Endothelial cell of umbilical vein (primary cell): Measurements from ENCODE around the gene RPS27L. TPM values are rescaled to one million over a fixed set of nuclear protein-coding genes. Genes with fewer than 3 reads are reported as not detected.

ENCODE experiments used
- BruUV-seq: library from RNA; stranded (reverse); fragments of 400-500 nt; replicated peaks from 2 replicates; lab custom pipeline; 2021; lab: Mats Ljungman, UMichigan
- CTCF ChIA-PET: fragments of 300-600, 350-600 bp; sonication (Branson Sonifier 250); formaldehyde crosslinking; loops from one replicate; lab custom pipeline; 2021; ENCODE audit warnings: antibody characterized with exemption, inconsistent platforms; lab: Charles Lee
- POLR2A ChIA-PET: fragments of 300-600, 350-600 bp; sonication (Branson Sonifier 250); formaldehyde crosslinking; loops from one replicate; lab custom pipeline; 2021; ENCODE audit warnings: antibody characterized with exemption, inconsistent platforms; lab: Charles Lee
- DNase-seq: peaks from one replicate; pipeline ENCODE4 v3.0.0-alpha.2; 2011; ENCODE audit warnings: low read depth, low spot score
- FAIRE-seq: peaks from 2 replicates; lab custom pipeline; 2011; peaks lifted over from hg19 to GRCh38; lab: Jason Lieb, UNC
- H2AFZ ChIP-seq: 2 replicates; pipeline ENCODE4 v1.6.0; 2012; ENCODE audit warnings: low read depth, low read length, control low read depth, inconsistent platforms
- H3K27ac ChIP-seq: 2 replicates; pipeline ENCODE4 v1.5.1; 2011; ENCODE audit warnings: low read depth, mild to moderate bottlenecking, control low read depth, low read length, moderate library complexity; ENCODE audit not compliant: insufficient read depth
- H3K27me3 ChIP-seq, 2 experiments: 2 replicates each; pipeline versions ENCODE4 v1.6.0 to v1.6.1; 2011; ENCODE audit warnings: low read length in 2 of 2, mixed read lengths in 1 of 2; ENCODE audit not compliant: control insufficient read depth in 2 of 2, insufficient read depth in 2 of 2
- H3K36me3 ChIP-seq, 2 experiments: 2 replicates in 1 of 2; 3 replicates in 1 of 2; pipeline ENCODE4 v1.5.1; 2011; ENCODE audit warnings: low read length in 2 of 2, mild to moderate bottlenecking in 1 of 2, moderate library complexity in 1 of 2; ENCODE audit not compliant: control insufficient read depth in 2 of 2, insufficient read depth in 2 of 2; ENCODE audit errors: extremely low read depth in 1 of 2
- H3K4me1 ChIP-seq: 3 replicates; pipeline ENCODE4 v1.5.1; 2011; ENCODE audit warnings: mild to moderate bottlenecking, low read length; ENCODE audit not compliant: control insufficient read depth, insufficient read depth; ENCODE audit errors: extremely low read depth
- H3K4me2 ChIP-seq: 2 replicates; pipeline ENCODE4 v1.6.1; 2011; ENCODE audit warnings: low read length, control low read depth, mixed read lengths; ENCODE audit not compliant: insufficient read depth
- H3K4me3 ChIP-seq, 3 experiments: fragments of 200-600 bp in 1 of 3; sonication (generic), shearing (Covaris generic) in 1 of 3; replicated peaks in 1 of 3; 2 replicates each; pipeline ENCODE4 v1.5.1; 2011 to 2016; ENCODE audit warnings: control low read depth in 3 of 3, low read length in 3 of 3, mild to moderate bottlenecking in 2 of 3, inconsistent platforms in 1 of 3, low read depth in 1 of 3, moderate library complexity in 1 of 3; ENCODE audit not compliant: insufficient read depth in 1 of 3
- H3K79me2 ChIP-seq: 2 replicates; pipeline ENCODE4 v1.6.0; 2012; ENCODE audit warnings: low read length, inconsistent platforms; ENCODE audit not compliant: control insufficient read depth, insufficient read depth
- H3K9ac ChIP-seq: replicated peaks from 2 replicates; pipeline ENCODE3; 2011; ENCODE audit warnings: low read length, control low read depth; ENCODE audit not compliant: insufficient read depth; ENCODE audit errors: extremely low read depth
- H3K9me1 ChIP-seq: replicated peaks from 3 replicates; pipeline ENCODE4 v1.6.0; 2011; ENCODE audit warnings: mild to moderate bottlenecking, low read length; ENCODE audit not compliant: control insufficient read depth, insufficient read depth; ENCODE audit errors: extremely low read depth
- H3K9me3 ChIP-seq: replicated peaks from 2 replicates; pipeline ENCODE4 v1.5.1; 2012; ENCODE audit warnings: low read length, inconsistent platforms; ENCODE audit not compliant: control insufficient read depth, insufficient read depth
- H4K20me1 ChIP-seq: replicated peaks from 2 replicates; pipeline ENCODE3; 2011; ENCODE audit warnings: mild to moderate bottlenecking, low read length; ENCODE audit not compliant: control insufficient read depth, insufficient read depth; ENCODE audit errors: extremely low read depth
- EZH2 ChIP-seq: IDR thresholded peaks from 2 replicates; pipeline ENCODE4 v1.6.1; 2012; ENCODE audit warnings: borderline replicate concordance, low read depth, mild to moderate bottlenecking, moderate library complexity, low read length, inconsistent platforms; ENCODE audit not compliant: severe bottlenecking
- FOS ChIP-seq: IDR thresholded peaks from 2 replicates; pipeline ENCODE4 v1.6.1; 2011; ENCODE audit warnings: mild to moderate bottlenecking, low read length, moderate library complexity, borderline replicate concordance; ENCODE audit not compliant: insufficient read depth
- GATA2 ChIP-seq: IDR thresholded peaks from 2 replicates; pipeline ENCODE4 v1.7.0; 2011; ENCODE audit warnings: low read depth, mild to moderate bottlenecking, moderate library complexity, mixed read lengths, low read length; ENCODE audit not compliant: insufficient read length, insufficient read depth
- JUN ChIP-seq: IDR thresholded peaks from 2 replicates; pipeline ENCODE4 v1.6.1; 2011; ENCODE audit warnings: borderline replicate concordance, low read depth; ENCODE audit not compliant: insufficient read length, insufficient read depth
- MYC ChIP-seq: IDR thresholded peaks from one replicate; pipeline ENCODE4 v1.6.1; 2011; ENCODE audit warnings: mild to moderate bottlenecking, low read depth, low read length
- POLR2A ChIP-seq: IDR thresholded peaks from 2 replicates; pipeline ENCODE4 v1.6.1; 2012; ENCODE audit warnings: low read depth, mild to moderate bottlenecking, control low read depth, low read length
- POLR2AphosphoS5 ChIP-seq: IDR thresholded peaks from 2 replicates; pipeline ENCODE4 v1.6.1; 2012; ENCODE audit warnings: low read depth, mild to moderate bottlenecking, control low read depth, low read length, moderate library complexity; ENCODE audit not compliant: insufficient read depth
- dilution Hi-C: fragments of 300-500 bp; cut with MboI; formaldehyde crosslinking; loops from one replicate; pipeline ENCODE4 v1.15.0; 2019; ENCODE audit warnings: low sequenced_read_pairs; ENCODE audit not compliant: extremely low pct_ligation_motif_present
- intact Hi-C: fragments of 100-400 bp; cut with micrococcal nuclease; formaldehyde crosslinking; loops from one replicate; pipeline ENCODE4 v1.10.0; 2022
- polyA plus RNA-seq, 4 experiments: library from polyadenylated mRNA; depleted of rRNA in 3 of 4; stranded (reverse) in 3 of 4; unstranded in 1 of 4; fragments of >200 nt; gene quantifications; 2 replicates each; pipeline versions ENCODE4 v1.2.1 to v1.2.3, GENCODE V29; 2011 to 2012; ENCODE audit warnings: missing spikeins in 1 of 4
- total RNA-seq: library from RNA; stranded (reverse); gene quantifications from 2 replicates; pipeline ENCODE4 v1.2.3, GENCODE V29; 2021
- TF ChIP-seq, protein P1 (sequence below), 2 donors: IDR thresholded peaks; 1 replicate in 1 of 2; 2 replicates in 1 of 2; pipeline ENCODE4 v1.5.1; 2011; ENCODE audit warnings: low read length in 2 of 2, mild to moderate bottlenecking in 2 of 2, moderate library complexity in 2 of 2, control low read depth in 1 of 2, inconsistent platforms in 1 of 2, low read depth in 1 of 2; ENCODE audit not compliant: insufficient read depth in 1 of 2; ENCODE audit errors: extremely low read depth in 1 of 2
- TF ChIP-seq, protein P2 (sequence below): IDR thresholded peaks from 2 replicates; pipeline ENCODE4 v1.6.1; 2011; ENCODE audit not compliant: insufficient read depth, insufficient read length

Gene RPS27L
- total and polyA plus RNA-seq, 2 donors (not counting 3 experiments of a cell fraction or from before 2014, with no cell fraction given): 163 to 345 TPM

DNA sequence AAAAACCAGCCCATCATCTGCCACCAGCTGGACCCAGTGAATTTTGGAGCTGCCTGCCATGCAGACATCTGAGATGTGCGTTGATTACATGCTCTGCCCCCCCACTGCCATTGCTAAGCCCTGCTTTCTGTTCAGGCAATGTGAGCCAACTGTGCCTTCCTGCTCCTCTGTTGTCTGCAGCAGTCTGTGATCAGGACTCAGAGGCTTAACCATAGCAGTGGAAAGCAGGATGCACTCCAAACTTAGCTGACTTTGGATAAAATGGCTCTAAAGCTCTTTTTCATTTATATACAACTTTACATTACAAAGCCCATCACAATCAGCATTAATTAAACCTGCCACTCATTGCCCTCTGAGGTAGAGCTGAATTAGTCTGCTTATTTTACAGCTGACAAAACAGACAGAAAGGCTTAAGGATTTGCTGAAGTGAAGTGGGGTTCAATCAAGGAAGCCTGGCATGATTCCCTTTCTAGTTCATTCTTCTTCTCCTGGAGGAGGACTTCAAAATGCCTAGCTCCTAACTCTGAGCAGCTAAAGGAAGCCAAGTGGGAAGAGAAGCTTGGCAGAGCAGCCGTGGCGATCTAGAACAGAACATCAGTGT is 15.7 kb upstream of the RPS27L start:
- Histone ChIP-seq H3K9me1 (no peaks in the 10 kb centered on the region), H3K4me1 (no peaks in the 10 kb centered on the region), H3K9me3 (no peaks in the 10 kb centered on the region), H3K9ac (no peak overlapping the region), H3K27ac (no peak overlapping the region), H2AFZ (no peak overlapping the region), H4K20me1 (no peaks in the 10 kb centered on the region), H3K36me3 (no peaks in the 10 kb centered on the region), H3K4me2 (no peak overlapping the region), H3K79me2 (no peaks in the 10 kb centered on the region), H3K4me3 (no peak overlapping the region), H3K27me3 (no peaks in the 10 kb centered on the region)
- TF ChIP-seq, protein P1, sequence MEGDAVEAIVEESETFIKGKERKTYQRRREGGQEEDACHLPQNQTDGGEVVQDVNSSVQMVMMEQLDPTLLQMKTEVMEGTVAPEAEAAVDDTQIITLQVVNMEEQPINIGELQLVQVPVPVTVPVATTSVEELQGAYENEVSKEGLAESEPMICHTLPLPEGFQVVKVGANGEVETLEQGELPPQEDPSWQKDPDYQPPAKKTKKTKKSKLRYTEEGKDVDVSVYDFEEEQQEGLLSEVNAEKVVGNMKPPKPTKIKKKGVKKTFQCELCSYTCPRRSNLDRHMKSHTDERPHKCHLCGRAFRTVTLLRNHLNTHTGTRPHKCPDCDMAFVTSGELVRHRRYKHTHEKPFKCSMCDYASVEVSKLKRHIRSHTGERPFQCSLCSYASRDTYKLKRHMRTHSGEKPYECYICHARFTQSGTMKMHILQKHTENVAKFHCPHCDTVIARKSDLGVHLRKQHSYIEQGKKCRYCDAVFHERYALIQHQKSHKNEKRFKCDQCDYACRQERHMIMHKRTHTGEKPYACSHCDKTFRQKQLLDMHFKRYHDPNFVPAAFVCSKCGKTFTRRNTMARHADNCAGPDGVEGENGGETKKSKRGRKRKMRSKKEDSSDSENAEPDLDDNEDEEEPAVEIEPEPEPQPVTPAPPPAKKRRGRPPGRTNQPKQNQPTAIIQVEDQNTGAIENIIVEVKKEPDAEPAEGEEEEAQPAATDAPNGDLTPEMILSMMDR (IDR thresholded peaks at IDR 0.05; ENCODE audit: extremely low read depth in 1 of 2, insufficient read depth in 1 of 2, low read depth in 1 of 2, low read length in 2 of 2): no peak
- TF ChIP-seq JUN (no peak), EZH2 (no peak), POLR2A (no peak), GATA2 (no peak), MYC (no peak), FOS (no peak), POLR2AphosphoS5 (no peak)
- TF ChIP-seq, protein P2, sequence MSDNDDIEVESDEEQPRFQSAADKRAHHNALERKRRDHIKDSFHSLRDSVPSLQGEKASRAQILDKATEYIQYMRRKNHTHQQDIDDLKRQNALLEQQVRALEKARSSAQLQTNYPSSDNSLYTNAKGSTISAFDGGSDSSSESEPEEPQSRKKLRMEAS: no peak
- ChIA-PET POLR2A (no interaction called here), CTCF (interaction anchor here (1.5 kb wide), 1 partner anchor 115 kb away, joined by 3 read pairs; no protein-coding TSS in a partner anchor)
- no TSS peak for BruUV-seq
- dilution Hi-C loops: no loop called here
- DNase-seq (no peak), FAIRE-seq (no peak)
- intact Hi-C loops: no loop called here
